Caco-2 (cell line): Measurements from ENCODE around the gene UGT1A9. TPM values are rescaled to one million over a fixed set of nuclear protein-coding genes. Genes with fewer than 3 reads are reported as not detected.

Experiments
- BruUV-seq: library from RNA; stranded (reverse); fragments of 400-500 nt; replicated peaks from 2 replicates; lab custom pipeline; 2021; lab: Mats Ljungman, UMichigan
- CTCF ChIA-PET: fragments of 300-600 bp; sonication (Branson Sonifier 250); formaldehyde crosslinking; loops from one replicate; lab custom pipeline; 2022; ENCODE audit warnings: antibody characterized with exemption; lab: Charles Lee
- POLR2A ChIA-PET: fragments of 300-600 bp; sonication (Branson Sonifier 250); formaldehyde crosslinking; loops from one replicate; lab custom pipeline; 2022; ENCODE audit warnings: antibody characterized with exemption; lab: Charles Lee
- DNase-seq, 2 experiments: peaks; one replicate each; pipeline versions ENCODE4 v3.0.0 to v3.0.0-alpha.2; 2020 to 2022
- H3K27me3 ChIP-seq: replicated peaks from 2 replicates; pipeline ENCODE4 v1.6.0; 2011; ENCODE audit warnings: low read length; ENCODE audit not compliant: control insufficient read depth, insufficient read depth
- H3K36me3 ChIP-seq: 2 replicates; pipeline ENCODE4 v1.5.1; 2011; ENCODE audit warnings: low read length; ENCODE audit not compliant: control insufficient read depth, insufficient read depth
- H3K4me1 ChIP-seq: fragments of 250-450 bp; sonication (Bioruptor Pico); 2 replicates; pipeline ENCODE4 v1.5.1; 2020; ENCODE audit warnings: mild to moderate bottlenecking
- H3K4me3 ChIP-seq: 2 replicates; pipeline ENCODE4 v1.5.1; 2011; ENCODE audit warnings: low read depth, mild to moderate bottlenecking, control low read depth, low read length
- H3K9me3 ChIP-seq: fragments of 250-450 bp; sonication (Bioruptor Pico); 2 replicates; pipeline ENCODE4 v1.5.1; 2020; ENCODE audit warnings: mild to moderate bottlenecking, moderate library complexity
- H3K27ac Mint-ChIP-seq: one replicate; pipeline ENCODE4 v1.8.0; 2022; ENCODE audit warnings: mixed read lengths; ENCODE audit not compliant: unreplicated experiment
- H3K27me3 Mint-ChIP-seq: one replicate; pipeline ENCODE4 v1.8.0; 2022; ENCODE audit warnings: mixed read lengths; ENCODE audit not compliant: insufficient read depth, unreplicated experiment
- H3K36me3 Mint-ChIP-seq: one replicate; pipeline ENCODE4 v1.8.0; 2022; ENCODE audit warnings: mild to moderate bottlenecking, mixed read lengths; ENCODE audit not compliant: insufficient read depth, unreplicated experiment
- H3K4me1 Mint-ChIP-seq: one replicate; pipeline ENCODE4 v1.8.0; 2022; ENCODE audit warnings: low read depth, mixed read lengths; ENCODE audit not compliant: unreplicated experiment
- H3K4me3 Mint-ChIP-seq: one replicate; pipeline ENCODE4 v1.8.0; 2022; ENCODE audit warnings: mild to moderate bottlenecking, moderate library complexity, mixed read lengths; ENCODE audit not compliant: unreplicated experiment
- H3K9me3 Mint-ChIP-seq: one replicate; pipeline ENCODE4 v1.8.0; 2022; ENCODE audit warnings: mixed read lengths; ENCODE audit not compliant: unreplicated experiment
- CTCF ChIP-seq, 2 experiments: fragments of 200-600 bp in 1 of 2; IDR thresholded peaks; 1 replicate in 1 of 2; 2 replicates in 1 of 2; pipeline versions ENCODE4 v1.5.1 to v1.8.0; 2011 to 2022; ENCODE audit warnings: antibody characterized with exemption in 1 of 2, control low read depth in 1 of 2, inconsistent platforms in 1 of 2, low read depth in 1 of 2, low read length in 1 of 2, mild to moderate bottlenecking in 1 of 2, moderate library complexity in 1 of 2; ENCODE audit not compliant: insufficient read depth in 1 of 2, severe bottlenecking in 1 of 2, unreplicated experiment in 1 of 2
- intact Hi-C: fragments of 100-400 bp; cut with micrococcal nuclease; formaldehyde crosslinking; loops from one replicate; pipeline ENCODE4 v1.10.0; 2022; ENCODE audit not compliant: unreplicated experiment
- total RNA-seq: library from RNA; stranded (reverse); gene quantifications from 2 replicates; pipeline ENCODE4 v1.2.3, GENCODE V29; 2022

Gene UGT1A9
- total RNA-seq, 1 experiment from 2014 or later = 0.20 TPM

GRCh38 chr2:233713262-233713615 lies 41.5 kb downstream of the UGT1A9 start:
- no peak for DNase-seq
- intact Hi-C loops = loop anchor here (5.0 kb wide), 2 partner anchors 131 to 146 kb away; partner anchors contain the start of gene USP40
- ChIA-PET CTCF (no interaction called here), POLR2A (no interaction called here)
- Histone ChIP-seq H3K36me3 (no peaks in the 10 kb centered on the region), H3K27me3 (no peaks in the 10 kb centered on the region), H3K9me3 (no peaks in the 10 kb centered on the region), H3K4me3 (no peak overlapping the region), H3K4me1 (peaks cover 14% of the 10 kb centered on the region)
- BruUV-seq = no TSS peak
- Mint-ChIP-seq H3K4me1 (peaks cover 11% of the 10 kb centered on the region), H3K36me3 (peaks cover 7% of the 10 kb centered on the region), H3K27ac (no peak overlapping the region), H3K27me3 (no peaks in the 10 kb centered on the region), H3K4me3 (no peak overlapping the region), H3K9me3 (no peaks in the 10 kb centered on the region)
- no peak for TF ChIP-seq CTCF (IDR thresholded peaks at IDR 0.05; ENCODE audit: insufficient read depth in 1 of 2, low read depth in 1 of 2, low read length in 1 of 2, severe bottlenecking in 1 of 2, unreplicated experiment in 1 of 2)

GRCh38 chr2:233714121-233714520 lies 42.4 kb downstream of the UGT1A9 start:
- no peak overlapping the region for H3K27ac Mint-ChIP-seq
- peaks cover 11% of the 10 kb centered on the region for H3K4me1 Mint-ChIP-seq
- no peak for TF ChIP-seq CTCF (IDR thresholded peaks at IDR 0.05; ENCODE audit: insufficient read depth in 1 of 2, low read depth in 1 of 2, low read length in 1 of 2, severe bottlenecking in 1 of 2, unreplicated experiment in 1 of 2)
- H3K9me3 ChIP-seq = no peaks in the 10 kb centered on the region
- ChIA-PET CTCF (no interaction called here), POLR2A (no interaction called here)
- H3K4me1 ChIP-seq = peaks cover 10% of the 10 kb centered on the region; the same call in 1 of the 2 replicates
- no peaks in the 10 kb centered on the region for H3K27me3 Mint-ChIP-seq
- no peak overlapping the region for H3K4me3 Mint-ChIP-seq
- no TSS peak for BruUV-seq
- no peaks in the 10 kb centered on the region for H3K36me3 ChIP-seq
- DNase-seq = no peak
- H3K27me3 ChIP-seq = no peaks in the 10 kb centered on the region
- no peaks in the 10 kb centered on the region for H3K9me3 Mint-ChIP-seq
- intact Hi-C loops = loop anchor here (5.0 kb wide), 2 partner anchors 132 to 147 kb away; partner anchors contain the start of gene USP40
- H3K4me3 ChIP-seq = no peak overlapping the region
- H3K36me3 Mint-ChIP-seq = peaks cover 13% of the 10 kb centered on the region

GRCh38 chr2:233718552-233718951 lies 46.9 kb downstream of the UGT1A9 start, which contains the start of gene UGT1A4:
Gene UGT1A4 (plus strand): TSS chr2:233718736. CDS start chr2:233718821, 85 bp downstream.
- no peaks in the 10 kb centered on the region for H3K36me3 ChIP-seq
- intact Hi-C loops = no loop called here
- Mint-ChIP-seq H3K36me3 (peaks cover 7% of the 10 kb centered on the region), H3K4me1 (no peaks in the 10 kb centered on the region), H3K9me3 (no peaks in the 10 kb centered on the region), H3K27me3 (no peaks in the 10 kb centered on the region), H3K4me3 (no peak within 1 kb of the TSS), H3K27ac (no peak within 1 kb of the TSS)
- no peaks in the 10 kb centered on the region for H3K9me3 ChIP-seq
- no peaks in the 10 kb centered on the region for H3K27me3 ChIP-seq
- BruUV-seq = no TSS peak
- ChIA-PET POLR2A (no interaction called here), CTCF (no interaction called here)
- no peaks in the 10 kb centered on the region for H3K4me1 ChIP-seq
- no peak within 1 kb of the TSS for H3K4me3 ChIP-seq
- TF ChIP-seq CTCF (IDR thresholded peaks at IDR 0.05; ENCODE audit: insufficient read depth in 1 of 2, low read depth in 1 of 2, low read length in 1 of 2, severe bottlenecking in 1 of 2, unreplicated experiment in 1 of 2) = no peak
- DNase-seq = no peak
